Activated T-cell treated with anti-CD3 and anti-CD28 coated beads for 1 hour (primary cell): ENCODE measurements around the gene TMEM130.

ENCODE experiments used
- DNase-seq: peaks from one replicate; pipeline ENCODE4 v3.0.0-alpha.2; 2020; ENCODE audit warnings: low read depth

Gene TMEM130

DNA sequence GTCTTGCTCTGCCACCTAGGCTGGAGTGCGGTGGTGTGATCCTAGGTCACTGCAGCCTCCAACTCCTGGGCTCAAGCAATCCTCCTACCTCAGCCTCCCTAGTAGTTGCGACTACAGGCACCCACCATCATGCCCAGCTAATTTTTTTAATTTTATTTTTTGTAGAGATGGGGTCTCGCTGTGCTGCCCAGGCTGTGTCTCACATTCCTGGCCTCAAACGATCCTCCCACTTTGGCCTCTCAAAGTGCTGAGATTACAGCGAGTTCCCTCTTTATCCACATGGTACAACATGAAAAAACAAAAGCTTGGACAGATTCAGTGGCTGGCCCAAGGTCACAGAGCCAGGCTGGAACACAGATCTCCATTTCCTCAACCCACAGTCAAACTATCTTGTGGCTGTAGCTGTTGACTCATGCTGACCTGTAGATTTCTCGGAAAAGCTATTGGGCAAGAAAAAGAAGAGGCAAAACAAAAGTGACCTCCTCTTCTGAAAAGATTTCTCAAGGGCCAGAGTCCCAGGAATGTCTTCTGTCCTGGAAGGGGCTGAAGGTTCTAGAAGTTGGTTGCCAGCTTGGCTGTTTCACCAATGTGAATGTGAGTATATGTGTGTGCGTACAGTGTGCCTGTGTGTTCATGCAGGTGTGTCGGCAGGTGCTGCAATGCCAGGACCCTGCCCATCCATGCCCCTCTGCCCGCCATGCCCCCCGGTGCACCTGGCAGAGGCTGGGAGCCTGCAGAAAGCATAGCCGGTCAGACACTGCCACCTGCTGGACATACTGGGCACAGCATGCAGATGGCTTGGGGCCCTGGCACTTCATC is 28.4 kb downstream of the TMEM130 start:
- DNase-seq, result peak; percentile 67

DNA sequence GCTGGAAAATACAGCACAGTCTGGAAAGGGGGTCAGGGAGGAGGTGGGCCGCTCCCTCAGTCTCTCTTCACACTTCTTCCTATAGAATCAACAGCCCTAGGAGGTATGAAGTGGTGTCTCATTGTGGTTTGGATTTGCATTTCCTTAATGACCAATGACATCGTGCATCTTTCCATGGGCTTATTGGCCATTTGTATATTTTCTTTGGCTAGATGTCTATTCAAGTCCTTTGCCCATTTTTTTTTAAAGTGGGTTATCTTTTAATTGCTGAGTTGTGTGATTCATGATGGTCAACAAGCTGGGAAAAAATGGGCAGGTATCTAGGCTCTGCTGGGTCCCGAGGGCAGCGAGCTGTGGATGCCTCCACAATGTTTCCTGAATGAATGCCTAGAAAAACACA is 29.1 kb downstream of the TMEM130 start:
- DNase-seq, result no peak

DNA sequence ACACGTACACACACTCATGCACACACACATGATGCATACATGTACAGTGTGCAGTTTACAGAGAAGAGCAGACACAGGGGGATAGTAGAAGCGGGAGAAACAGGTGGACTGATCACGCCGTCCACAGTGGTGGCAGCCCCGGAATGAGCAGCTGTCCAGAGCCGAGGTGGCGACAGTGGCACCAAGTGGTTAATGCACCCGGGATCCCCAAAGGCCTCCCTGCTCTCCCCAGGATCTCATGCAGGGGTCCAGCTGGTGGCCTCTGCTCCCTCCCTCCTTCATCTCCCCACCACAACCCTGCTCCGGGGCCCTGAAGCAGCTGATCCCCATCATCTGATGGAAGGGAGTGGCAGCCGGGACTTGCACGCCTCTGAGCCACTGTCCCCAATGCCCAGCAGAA is 29.7 kb downstream of the TMEM130 start:
- DNase-seq, result no peak

DNA sequence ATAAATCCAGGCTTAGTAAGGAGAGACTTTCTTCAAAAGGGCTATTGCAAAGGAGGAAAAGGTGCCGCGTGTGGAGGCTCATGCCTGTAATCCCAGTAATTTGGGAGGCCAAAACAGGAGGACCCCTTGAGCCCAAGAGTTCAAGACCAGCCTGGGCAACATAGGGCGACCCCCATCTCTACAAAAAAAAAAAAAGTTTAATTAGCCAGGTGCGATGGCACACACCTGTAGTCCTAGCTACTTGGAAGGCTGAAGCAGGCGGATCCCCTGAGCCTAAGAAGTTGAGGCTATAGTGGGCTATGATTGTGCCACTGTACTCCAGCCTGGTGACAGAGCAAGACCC is 32.2 kb downstream of the TMEM130 start:
- DNase-seq, result no peak

DNA sequence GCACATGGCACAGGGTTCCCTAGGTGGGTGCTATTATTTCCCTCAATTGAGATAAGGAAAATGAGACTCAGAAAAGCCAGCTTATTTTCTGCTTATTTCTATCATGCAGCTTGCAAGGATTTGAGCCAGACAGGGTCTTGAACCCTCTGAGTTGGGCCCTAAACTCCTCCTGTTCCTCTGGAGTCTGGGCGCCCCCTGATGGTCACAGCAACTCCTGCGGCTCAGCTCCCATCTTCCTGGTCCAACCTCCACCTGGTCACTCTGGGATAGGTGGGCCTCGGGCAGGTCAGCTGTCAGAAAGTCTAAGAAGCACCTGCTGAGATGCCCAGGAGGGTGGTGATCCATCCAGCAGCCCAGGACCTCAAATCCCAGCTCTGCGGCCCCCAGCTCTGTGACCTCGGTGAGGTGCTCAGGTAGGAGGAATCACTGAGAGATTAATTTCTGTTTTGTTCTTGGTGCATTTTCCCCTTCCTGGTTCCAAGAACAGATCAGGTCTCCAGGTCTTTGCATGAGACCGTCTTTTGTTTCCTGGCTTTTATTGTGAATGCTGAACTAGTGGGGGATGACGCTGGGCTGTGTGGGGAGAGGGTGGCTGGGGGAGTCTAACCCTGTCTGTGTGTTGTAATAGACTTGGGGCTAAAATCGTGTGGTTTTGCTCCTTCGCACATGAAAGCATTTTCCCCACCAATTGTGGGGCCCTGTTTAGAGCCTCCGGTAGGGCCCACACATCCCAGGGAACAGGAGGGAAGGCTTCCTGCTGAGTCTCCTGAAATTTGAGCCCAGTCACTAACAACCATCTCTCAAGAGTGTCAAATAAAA is 32.8 kb downstream of the TMEM130 start:
- no peak for DNase-seq

DNA sequence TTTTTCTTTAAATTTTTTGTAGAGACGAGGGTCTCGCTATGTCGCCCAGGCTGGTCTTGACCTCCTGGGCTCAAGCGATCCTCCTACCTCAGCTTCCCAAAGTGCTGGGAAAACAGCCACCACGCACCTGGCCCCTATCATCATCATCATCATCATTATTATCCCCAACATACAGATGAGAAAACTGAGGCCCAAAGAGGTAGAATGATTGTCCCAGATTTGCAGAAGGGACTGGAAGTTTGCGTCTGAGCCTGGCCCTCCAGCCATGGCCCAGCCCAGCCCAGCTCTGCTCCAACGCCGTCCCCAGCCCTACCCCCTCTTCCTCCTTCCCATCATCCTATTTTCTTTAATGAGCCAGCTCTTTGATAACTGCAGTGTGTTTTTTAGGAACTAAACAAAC is 34.9 kb downstream of the TMEM130 start:
- DNase-seq, result no peak

DNA sequence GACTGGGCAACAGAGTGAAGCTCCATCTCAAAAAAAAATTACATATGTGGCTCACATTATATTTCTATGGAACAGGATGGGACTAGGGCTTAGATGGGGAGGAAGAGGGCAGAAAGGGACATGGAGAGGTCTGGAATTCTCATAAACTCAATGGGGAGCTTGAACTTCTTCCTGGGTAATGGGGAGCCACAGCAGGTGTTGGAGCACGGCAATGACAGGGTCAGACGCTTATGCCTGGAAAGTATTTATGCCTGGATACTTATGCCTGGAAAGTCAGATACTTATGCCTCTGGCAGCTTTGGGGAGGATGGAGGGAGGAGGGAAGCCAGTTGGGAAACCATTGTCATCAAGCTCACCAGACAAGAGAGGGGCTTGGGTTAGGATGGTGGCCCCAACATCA is 36.8 kb downstream of the TMEM130 start:
- no peak for DNase-seq

DNA sequence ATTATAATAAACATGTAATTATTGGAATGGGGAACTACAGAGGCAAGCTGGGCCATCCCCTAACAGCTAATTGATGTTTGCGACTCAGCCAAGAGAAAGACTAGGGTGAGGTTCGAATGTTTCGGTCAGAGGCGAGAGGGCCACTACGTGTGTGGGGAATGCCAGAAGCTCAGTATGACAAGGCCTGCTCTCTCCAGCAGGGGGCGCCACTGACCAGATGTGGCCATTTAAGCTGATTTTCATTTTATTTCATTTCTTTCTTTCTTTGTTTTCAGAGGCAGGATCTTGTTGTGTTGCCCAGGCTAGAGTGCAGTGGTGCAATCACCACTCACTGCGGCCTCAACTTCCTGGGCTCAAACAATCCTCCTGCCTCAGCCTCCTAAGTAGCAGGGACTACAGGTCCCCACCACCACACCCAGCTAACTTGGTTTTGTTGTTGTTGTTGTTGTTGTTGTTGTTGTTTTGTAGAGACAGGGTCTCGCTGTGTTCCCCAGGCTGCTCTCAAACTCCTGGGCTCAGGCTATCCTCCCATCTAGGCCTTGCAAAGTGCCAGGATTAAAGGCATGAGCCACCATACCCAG is 38.1 kb downstream of the TMEM130 start:
- DNase-seq, result peak; percentile 36

DNA sequence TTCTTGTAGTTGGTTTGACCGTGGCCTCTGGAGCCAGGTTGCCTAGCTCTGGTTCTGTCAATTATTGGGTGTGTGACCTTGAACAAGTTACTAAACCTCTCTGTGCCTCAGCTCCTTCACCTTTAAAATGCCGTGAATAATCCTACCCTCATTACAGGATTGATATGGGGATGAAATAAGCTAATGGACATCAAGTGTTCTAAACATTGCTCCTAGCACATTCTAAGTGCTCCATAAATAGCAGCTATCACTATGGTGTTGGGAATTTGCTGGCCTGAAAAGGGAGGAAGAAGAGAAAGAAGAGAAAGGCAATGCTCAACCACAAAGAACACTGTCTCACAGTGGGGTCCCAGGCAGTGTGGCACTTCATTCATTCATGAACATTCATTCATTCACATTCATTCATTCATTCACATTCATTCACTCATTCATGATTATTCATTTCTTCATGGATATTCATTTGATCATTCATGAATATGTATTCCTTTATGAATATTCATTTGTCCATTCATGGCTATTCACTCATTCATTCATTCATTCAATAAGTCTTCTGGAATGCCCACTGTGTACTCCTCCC is 38.8 kb downstream of the TMEM130 start:
- DNase-seq, result no peak

DNA sequence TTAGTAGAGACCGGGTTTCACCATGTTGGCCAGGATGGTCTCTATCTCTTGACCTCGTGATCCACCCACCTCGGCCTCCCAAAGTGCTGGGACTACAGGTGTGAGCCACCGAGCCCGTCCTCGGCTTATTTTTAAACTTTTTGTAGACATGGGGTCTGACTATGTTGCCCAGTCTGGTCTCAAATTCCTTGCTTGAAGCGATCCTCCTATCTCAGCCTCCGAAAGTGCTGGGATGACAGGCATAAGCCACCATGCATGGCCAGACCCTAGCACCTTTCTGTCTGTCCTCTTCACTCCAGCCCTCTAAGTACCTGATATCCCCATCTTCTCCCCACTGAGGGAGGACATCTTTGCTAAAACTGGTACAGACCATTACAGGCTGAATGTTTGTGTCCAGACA is 41.4 kb downstream of the TMEM130 start:
- no peak for DNase-seq

DNA sequence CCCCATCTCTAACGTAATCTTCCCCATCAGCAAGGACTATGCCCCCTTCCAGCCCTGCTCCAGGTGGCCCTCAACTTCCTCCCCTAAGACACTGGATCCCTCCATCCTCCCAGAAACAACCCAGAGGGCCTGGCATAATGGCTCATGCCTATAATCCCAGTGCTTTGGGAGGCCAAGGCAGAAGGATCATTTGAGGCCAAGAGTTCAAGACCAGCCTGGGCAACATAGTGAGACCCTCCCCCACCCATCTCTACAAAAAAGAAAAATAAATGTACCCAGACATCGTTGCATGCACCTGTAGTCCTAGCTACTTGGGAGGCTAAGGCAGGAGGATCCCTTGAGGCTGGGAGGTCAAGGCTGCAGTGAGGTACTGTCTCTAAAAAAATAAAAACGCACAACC is 42.6 kb downstream of the TMEM130 start:
- no peak for DNase-seq

DNA sequence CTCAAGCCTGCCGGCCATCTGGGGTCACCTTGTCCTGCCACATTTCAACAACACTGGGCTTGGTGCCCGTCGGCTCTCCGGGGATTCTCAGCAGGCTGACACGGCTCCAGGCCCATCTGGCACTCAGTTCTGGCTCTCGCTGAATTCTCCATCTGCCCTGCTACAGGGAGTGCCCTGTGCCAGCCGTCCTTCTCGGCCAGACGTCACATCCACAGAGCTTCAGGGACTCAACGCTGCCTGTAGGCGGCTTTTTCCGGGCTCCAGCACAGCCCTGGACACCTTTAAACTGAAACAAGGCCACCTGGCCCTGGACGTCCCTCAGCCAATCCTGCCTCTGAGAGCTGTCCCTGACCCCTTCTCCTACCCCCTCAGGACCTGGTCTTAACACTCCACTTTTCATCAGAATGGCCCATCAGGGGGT is 43.0 kb downstream of the TMEM130 start:
- no peak for DNase-seq

DNA sequence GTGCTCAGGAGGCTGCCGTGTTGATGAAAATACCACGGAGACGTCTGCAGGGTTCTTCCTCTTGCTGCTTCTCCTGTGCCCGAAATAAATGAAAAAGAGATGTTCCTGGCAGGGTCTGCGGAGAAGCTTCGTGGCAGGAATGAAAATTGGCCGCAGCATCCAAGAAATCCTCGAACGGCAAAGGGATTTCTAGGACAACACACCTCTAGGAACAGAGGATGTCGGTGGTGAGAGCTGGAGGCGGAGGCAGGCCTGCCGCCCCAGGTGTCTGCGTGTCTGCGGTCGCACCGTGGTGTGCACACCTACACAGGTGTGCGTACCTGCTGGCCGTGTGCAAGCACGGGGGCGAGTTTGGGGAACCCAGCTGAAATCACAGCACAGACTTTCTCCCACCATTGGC is 43.4 kb downstream of the TMEM130 start:
- no peak for DNase-seq

DNA sequence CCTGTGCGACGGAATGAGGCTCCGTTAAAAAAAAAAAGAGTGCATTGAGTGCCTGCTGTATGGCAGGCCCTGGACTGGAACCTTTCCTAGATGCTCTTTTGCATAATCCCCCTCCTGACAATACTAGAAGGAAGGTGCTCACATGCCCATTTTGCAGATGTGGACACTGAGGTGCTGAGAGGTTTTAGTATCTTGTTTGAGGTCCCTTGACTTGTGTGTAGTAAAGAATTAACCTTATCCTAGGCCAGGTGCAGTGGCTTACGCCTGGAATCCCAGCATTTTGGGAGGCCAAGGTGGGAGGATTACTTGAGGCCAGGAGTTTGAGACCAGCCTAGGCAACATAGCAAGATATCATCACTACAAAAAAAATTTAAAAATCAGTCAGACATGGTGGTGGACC is 46.6 kb downstream of the TMEM130 start:
- no peak for DNase-seq

DNA sequence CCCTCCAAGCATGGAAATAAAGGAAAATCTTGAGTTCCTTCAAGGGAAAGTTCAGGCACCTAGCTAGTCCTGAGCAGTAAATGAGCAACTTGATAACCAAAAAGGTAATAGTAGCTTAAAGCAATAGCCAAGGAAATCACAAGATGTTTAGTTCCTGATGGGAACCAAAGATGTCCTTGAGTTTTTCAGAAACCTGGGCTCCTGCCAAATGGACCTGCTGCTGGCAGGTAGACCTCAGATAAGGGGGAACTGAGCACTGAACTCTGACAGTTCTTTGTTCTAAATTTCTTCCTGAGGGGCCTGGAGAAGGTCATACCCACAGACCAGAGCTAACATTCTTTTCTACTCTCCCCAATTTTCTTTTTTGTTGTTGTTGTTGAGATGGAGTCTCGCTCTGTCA is 48.5 kb downstream of the TMEM130 start:
- DNase-seq, result no peak

DNA sequence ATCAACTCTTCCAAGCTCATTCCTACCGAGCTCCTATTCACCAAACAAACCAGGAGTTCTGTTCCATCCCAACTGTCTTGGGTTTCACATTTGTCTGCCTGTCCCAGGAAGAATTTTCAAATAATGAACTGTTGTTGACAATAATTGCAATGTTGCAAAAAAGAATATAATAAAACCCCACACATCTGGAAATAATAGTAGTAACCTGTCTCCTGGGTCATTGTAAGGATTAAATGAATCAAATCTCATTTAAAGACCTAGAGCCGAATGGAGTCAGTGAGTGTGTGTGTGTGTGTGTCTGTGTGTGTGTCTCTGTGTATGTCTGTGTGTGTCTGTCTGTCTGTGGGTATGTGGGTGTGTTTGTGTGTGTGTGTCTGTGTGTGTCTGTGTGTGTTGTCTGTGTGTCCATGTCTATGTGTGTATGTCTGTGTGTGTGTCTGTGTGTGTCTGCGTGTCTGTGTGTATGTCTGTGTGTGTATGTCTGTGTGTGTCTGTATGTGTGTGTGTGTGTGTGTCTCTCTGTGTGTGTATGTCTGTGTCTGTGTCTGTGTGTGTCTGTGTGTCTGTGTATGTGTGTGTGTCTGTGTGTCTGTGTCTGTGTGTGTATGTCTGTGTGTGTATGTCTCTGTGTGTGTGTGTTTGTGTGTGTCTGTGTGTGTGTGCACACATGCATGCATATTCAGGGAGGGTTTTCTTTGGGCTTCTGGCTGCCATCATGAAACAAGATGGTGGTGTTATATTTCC is 52.7 kb downstream of the TMEM130 start:
- DNase-seq, result no peak

DNA sequence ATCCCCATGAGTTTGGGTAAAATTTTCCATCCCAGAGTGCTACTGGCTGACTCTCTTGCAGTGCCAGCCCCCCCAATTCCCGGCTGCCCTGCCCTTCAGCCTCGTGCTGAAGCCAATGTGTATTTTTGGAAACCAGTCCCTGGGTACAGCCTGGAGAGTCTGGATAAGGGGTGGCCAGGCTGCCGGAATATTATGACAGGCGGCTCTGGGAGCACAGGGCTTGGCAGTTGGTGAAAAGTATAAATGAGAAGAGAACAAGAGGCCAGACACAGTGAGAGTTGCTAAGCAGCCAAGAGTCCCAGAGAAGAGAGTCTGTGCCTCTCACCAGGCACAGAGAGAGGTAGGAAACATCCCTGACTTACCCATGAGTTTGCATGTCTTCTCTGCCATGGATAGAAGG is 53.6 kb downstream of the TMEM130 start:
- no peak for DNase-seq

DNA sequence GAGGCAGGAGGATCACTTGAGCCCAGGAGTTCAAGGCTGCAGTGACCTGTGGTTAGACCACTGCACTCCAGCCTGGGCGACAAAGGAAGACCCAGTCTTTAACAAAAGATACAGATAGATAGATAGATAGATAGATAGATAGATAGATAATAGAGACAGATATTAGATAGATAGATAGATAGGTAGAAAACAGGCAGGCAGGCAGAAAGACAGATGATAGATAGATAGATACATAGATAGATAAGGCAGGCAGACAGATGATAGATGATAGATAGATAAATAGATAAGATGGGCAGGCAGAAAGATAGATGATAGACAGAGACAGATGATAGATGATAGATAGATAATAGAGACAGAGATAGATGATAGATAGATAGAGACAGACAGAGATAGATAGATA is 54.5 kb downstream of the TMEM130 start:
- DNase-seq, result no peak

DNA sequence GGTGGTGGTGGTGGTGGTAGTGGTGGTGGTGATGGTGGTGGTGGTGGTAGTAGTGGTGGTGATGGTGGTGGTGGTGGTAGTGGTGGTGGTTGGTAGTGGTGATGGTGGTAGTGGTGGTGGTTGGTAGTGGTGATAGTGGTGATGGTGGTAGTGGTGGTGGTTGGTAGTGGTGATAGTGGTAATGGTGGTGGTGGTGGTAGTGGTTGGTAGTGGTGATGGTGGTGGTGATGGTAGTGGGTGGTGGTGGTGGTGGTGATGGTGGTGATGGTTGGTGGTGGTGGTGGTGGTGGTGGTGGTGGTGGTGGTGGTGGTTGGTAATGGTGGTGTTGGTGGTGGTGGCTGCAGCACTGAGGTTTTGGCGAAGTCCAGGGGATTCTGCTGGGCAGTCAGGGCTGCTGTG is 58.5 kb downstream of the TMEM130 start:
- no peak for DNase-seq

DNA sequence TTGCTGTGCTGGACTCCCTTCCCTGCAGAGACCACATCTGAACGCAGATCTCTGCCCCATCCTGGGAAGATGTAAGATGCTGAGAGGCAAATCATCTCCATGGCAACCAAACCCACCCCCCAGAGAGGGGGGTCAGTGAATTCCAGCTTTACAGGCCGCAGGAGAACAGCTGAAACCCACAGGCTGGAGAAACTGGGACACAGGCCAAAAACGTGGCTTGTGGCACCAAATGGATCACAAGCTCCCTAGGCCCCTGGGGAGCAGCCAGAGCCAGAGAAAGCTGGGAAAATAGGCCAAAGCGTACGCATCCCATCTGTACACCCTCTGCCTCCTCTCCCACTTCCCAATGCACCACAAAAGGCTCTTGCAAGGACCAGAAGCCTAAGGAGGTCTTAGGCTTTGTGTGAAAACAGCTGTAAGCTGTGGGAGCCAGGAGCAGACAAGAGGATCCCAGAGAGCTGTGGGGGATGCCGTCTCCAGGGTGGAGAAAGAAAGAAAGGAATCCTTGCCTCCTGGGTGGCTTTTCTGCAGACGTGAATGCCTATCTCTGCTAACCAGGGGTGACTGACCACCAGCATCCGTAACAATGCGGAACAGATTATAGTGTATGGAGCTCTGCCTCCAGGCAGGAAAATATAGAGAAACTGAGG is 59.5 kb downstream of the TMEM130 start:
- no peak for DNase-seq

DNA sequence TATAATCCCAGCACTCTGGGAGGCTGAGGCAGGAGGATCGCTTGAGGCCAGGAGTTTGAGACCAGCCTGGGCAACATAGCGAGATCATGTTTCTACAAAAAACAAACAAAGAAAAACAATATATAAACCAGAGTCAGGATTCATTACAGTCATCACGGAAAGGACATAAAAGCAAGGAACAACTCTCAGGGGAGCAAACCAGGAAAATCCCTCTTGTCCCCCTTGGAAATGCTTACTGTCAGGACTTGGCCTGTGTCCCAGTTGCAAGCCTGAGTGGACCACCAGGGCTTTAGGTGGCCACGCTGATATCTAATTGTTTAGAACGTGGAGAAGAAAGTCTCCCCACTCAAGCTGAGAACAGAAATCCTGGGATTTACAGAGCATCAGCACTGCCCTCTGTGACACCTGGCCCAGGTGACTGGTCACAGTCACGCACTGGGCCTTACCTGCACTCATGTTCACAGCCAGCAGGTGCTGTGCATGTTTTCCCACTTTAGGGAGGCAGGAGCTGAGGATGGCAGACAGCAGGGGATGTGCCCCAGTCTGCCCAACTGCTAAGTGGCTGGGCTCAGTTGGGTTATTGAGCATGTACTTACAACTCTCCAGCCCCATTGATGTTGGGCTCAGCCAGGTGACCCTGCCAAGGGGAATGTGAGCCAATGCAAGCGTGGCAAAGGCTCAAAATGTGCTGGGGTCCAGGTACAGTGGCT is 60.9 kb downstream of the TMEM130 start:
- DNase-seq, result no peak
